ENCODE measurements around the gene CDC20B.

The CDC20B gene, protein sequence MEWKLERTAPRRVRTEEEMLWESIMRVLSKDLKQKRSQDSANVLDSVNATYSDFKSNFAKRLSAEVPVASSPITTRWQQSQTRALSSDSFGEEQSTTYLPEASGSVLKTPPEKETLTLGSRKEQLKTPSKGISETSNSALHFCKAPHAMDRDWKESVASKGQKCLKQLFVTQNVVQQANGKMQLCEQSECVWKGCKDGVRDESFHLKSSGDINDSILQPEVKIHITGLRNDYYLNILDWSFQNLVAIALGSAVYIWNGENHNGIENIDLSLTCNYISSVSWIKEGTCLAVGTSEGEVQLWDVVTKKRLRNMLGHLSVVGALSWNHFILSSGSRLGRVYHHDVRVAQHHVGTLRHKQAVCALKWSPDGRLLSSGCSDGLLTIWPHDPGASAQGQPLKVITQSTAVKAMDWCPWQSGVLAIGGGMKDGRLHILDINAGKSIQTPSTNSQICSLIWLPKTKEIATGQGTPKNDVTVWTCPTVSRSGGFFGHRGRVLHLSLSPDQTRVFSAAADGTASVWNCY

DNA sequence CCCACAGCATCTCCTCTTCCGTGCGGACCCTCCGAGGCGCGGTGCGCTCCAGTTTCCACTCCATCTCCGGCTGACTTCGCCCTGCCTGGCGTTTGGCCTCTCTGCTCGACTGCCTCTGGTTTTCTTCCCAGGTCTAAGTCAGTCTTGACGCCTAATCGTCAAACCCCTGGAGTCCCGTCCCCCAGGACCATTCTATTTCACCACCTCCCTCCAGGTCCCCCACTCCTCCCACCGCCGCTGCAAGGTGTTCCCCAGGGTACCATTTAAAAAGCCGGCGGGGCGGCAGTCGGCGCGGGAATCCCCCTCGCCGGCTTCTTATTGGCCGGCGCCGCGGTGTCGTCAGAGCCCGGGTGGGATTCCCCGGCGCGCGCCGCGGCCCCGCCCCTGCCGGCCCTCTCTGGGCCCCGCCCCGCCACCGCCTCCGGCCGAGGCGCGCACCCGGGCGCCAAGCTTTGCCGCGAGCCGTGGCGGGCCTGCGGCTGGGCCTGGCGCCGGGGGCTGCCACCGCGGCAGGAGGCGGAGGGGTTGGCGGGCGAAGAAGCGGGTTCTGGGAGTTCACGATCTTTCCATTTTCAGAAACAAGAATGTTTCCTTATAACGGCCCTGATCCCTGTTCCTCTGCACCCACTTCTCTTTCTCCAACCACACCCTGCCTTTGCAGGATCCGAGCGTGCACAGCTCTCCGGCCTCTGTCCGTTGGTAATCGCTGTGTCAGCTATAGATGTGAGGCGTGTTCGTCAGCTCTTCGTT is at the start of gene CDC20B:
CDC20B (minus strand) TSS at position 241 of the 750 bp plus-strand sequence; CDS start at position 64, 177 bp downstream.
- peak; percentile 46 to 87 for DNase-seq

DNA sequence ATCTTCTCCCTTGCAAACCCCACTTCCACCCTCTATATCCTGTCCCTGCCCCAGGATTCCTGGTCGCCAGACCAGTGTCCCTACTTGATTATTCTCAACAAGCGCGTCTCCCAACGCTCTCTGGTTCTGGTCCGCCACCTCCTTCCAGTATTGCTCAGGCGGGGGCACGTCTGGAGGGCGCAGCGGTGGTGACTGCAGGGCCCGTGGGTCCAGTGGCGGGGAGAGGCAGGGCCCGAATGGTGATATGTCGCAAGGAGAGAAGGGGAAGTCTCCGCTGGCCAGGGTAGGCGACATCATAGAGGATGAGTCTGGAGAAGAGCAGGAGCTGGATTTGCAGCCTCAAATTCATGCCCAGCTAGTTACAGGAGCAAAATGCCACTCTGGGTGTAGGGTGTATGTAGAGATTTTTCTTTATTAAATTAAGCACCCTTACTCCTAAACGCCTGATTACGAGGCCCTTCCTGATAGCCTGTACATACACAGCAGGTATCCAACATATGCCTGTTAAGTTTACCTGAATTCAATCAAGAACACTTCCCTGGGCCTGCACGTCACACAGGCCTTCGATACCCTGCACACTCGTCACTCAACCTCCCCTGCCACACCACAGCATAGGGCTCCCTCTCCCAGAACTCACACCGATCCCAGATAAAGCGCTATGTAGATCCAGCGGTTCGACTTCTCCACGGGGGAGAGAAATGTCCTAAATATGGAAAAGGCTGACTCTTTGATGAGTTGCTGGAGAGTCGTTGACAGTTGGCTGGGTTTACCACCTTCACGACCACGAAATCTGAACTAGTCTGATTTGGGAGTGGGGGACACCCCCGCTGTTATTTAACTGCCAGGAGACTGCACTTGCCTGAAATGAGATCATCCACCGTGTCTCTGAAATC is 49.4 kb upstream of the CDC20B start:
- DNase-seq = no peak

GRCh38 chr5:55220433-55221185 is 47.6 kb upstream of the CDC20B start:
- DNase-seq = no peak

DNA sequence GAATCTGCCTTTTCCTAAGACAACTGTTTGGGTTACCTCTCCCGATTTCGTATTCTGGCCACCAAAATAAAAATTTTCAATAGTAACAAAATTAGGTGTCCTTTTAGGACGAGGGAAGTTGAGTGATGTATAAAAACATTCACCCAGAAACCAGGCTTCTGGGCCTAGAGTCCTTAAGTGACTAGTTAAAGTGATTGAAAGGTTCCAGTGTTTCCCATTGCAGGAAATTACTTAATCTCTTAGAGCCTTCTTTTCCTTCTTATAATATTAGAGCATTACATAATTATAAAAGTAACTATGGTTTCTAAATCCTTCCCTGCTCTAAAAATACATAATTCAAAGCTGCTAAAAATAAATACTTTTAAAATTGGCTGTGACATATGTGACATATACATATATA is 46.8 kb upstream of the CDC20B start:
- DNase-seq = no peak

DNA sequence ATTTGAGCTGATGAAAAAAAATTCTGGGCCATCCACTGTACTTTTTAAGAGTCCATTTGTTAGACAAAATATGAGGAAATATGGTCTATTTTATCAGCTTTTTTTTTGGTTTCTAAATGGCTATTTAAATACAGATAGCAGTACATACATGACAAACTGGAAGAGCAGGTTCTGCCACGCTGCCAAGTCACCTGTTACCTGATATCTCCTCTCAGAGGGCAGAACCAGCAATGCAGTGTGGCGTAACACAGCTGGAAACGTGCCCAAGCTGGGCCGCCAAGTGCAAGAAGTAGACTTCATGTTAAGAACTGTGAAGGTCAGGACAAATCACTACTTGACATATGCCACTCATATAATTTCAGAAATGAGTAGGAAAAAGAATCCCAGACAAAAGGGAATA is 46.0 kb upstream of the CDC20B start:
- DNase-seq = no peak

DNA sequence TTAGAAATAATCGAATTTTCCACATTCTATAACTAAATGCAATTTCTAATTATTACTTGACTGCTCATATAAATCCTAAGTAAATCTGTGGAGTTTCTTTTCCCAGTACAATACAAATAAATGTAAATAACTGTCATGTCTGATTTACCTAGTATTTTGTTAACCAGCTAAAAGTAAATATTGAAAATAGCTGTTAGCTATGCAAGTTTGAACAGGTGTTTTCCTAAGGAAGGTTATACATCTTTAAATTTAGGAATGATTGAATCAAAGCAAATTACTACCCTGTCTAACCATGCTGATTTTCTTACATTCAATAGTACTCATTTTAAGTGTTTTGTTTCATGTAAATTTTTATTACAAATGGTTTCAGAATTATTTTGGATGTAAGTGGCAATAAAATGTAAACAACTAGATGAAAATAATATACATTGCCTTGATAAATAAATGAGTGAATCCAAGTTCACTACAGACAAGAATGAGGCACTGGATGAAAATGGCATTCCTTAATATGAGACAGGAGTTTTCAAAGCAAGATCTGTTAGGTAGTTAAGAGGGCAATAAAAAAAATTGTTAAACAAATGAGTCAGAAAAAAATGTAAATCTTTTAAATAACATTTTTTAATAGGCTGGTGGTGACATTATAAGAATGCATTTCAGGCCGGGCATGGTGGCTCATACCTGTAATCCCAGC is 38.4 kb upstream of the CDC20B start:
- no peak for DNase-seq

DNA sequence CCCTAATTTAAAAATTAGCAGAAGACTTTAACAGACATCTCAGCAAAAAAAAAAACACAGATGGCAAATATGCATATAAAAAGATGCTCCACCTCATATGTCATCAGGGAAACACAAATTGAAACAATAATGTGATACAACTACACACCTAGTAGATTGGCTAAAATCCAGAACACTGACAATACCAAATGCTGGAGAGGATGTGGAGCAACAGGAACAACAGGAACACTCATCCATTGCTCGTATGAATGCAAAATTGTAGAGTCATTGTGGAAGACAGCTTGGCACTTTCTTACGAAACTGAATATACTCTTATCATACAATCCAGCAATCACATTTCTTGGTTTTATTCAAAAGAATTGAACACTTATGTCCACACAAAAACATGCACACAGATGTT is 32.0 kb upstream of the CDC20B start:
- no peak for DNase-seq

DNA sequence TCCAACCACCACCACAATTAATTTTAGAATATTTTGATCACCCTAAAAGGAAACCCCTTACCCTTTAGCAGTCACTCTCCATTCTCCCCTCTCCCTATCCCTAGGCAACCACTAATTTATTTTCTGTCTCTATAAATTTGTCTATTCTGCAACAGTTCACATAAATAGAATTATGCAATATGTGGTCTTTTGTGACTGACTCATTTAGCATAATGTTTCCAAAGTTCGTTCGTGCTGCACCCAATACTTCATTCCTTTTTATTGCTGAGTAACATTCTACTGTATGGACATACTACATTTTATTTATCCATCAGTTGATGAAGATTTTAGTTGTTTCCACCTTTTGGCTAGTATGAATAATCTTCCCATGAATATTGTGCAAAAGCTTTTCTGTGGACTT is 18.2 kb upstream of the CDC20B start:
- DNase-seq = no peak

DNA sequence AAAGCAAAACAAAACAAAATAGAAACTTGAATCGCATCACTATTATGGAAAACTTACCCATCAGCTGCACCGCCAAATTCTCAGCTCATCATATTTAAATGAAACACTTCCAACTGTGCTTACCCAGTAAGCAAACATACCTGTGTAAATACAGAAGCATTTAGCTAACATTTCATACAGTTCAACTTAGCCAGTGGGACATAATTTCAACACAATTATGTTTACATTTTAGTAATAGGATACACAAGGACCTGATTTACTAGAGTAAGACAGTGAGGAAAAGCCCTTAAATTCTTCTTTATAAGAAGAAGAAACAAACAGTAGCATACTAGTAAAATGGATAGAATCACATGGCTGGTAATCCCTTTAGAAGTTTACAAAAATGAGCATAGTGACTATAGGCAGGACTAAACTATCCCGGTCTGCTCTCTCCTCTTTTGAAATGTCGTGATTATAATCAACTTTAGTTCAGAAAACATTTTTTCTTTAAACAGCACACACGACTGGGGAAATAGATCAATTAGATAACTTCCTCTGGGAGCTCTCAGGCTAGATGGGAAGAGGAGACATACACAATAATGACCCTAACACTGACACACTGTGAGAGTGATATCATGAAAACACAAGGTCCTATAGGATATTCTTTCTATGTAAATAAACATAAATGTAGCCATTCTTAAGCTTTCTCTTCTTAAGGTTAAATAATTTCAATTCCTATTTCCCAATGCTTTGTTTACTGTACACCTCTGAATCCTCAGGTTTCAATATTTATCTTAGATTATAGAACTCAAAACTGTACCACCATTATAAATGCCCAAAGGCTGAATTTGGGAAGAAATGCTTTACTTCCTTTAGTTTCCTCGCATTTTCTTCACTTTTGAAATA is 15.9 kb upstream of the CDC20B start:
- DNase-seq = no peak

GRCh38 chr5:55187370-55187769 is 14.4 kb upstream of the CDC20B start:
- DNase-seq = peak; percentile 3 to 24

GRCh38 chr5:55180016-55180415 is 7.0 kb upstream of the CDC20B start:
- DNase-seq = no peak

DNA sequence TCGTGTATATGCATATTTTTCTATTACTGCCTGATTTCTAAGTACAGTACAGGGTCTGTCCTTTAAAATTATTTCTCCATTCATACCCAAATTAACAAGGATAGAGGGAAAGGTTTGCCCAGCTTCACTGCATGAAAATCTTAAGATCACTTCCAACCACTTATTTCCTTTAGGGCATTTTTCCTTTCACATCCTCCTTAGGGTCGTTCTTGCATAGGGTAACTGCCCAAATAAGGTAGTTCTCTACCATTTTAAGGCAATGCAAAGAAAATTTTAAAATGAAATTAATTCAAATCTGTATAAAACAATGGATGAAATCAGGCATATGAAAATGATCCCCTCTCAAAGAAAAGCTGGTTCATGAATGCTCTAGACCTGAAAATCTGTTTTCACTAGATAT is 4.1 kb upstream of the CDC20B start:
- no peak for DNase-seq

GRCh38 chr5:55176176-55176818 is 3.3 kb upstream of the CDC20B start:
- DNase-seq = no peak

- no peak for DNase-seq
These were observed 2.8 kb upstream of the CDC20B start for GRCh38 chr5:55175781-55176175.

DNA sequence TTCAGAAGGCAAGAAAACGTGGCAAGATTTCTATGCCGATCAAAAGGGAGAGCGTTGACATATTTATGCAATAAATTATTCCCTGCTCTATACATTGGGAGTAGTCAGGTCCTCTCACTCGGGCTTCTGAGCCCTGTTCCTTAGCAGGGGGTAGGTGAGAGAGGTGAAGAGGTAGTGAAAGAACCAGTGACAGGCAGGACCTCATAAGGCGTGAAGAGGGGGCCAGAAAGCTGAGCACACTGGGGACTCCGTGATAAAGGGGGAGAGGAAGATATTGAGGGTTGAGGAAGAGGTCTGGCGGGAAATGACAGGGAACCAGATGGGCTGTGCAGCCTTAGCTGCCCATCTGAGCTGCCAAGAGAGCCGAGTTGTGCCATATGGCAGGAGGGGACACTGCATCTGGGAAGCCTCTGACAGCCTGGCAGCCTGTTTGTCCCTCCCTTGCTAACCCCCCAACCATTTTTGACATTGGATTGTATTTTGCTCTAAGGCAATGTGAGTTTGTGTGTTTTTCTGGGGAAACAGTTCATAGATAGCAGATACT is 782 bp upstream of the CDC20B start:
- peak; percentile 23 to 71 for DNase-seq

DNA sequence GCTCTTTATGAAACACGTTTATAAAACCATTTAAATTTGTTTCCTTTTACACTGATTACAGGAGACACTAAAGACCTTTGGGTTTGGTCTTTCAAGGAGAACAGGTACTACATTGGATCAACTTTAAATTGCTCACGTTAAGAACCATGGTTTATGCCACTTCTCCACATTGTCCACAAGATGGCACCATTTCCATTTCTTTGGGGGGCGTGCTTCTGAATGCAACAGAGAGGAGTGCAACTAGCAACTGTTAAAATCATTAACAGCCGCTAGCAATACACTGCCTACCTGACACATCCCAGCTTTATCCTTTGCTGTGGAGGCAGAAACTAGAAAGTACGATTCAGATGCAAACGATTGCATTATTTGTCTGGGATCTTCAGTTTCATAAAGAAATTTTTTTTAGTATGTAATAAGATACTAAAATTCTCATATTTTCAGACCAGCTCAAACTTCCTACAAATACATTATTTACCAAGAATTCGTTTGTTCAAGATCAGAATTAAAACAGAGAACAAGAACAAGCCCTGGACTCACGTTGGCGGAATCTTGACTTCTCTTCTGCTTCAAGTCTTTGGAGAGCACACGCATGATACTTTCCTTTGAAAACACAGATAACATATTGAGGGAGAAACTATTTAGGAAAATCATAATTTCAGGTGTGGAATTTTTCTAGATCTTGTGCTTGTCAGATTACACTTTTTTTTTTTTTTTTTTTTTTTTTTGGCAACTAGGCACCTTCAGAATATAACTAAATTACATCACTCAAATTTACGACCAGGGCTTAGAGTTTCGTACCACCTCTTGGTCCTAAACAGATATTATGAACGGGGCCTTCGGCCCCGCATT is 702 bp downstream of the CDC20B start:
- peak; percentile 62 to 83 for DNase-seq

DNA sequence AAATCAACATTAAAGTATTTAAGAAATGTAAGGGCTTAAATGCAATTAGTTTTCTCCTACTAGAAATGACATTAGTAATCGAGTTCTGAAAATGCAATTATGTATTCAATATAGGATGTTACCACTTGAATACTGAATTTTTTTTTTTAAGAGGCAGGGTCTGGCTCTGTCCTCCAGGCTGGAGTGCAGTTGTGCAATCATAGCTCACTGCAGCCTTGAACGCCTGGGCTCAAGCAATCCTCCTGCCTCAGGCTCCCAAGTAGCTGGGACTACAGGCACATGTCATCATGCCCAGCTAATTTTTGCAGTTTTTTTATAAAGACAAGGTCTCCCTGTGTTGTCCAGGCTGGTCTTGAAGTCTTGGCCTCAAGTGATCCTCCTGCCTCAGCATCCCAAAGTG is 1.5 kb downstream of the CDC20B start:
- no peak for DNase-seq

- DNase-seq = no peak
These were observed 10.3 kb downstream of the CDC20B start for GRCh38 chr5:55162666-55163065.
